K562 (cell line): Measurements from ENCODE around the gene MYO7A. TPM values are rescaled to one million over a fixed set of nuclear protein-coding genes. Genes with fewer than 3 reads are reported as not detected.

Experiments used
- ATAC-seq: fragments of 200-7000 bp; cut with Tn5 transposase; 3 replicates; pipeline ENCODE4 v1.9.1; 2020; ENCODE audit warnings: moderate library complexity
- BruUV-seq: library from RNA; stranded (reverse); fragments of 400-500 nt; replicated peaks from 2 replicates; lab custom pipeline; 2021; lab: Mats Ljungman, UMichigan
- CTCF ChIA-PET: fragments of 300-600 bp; formaldehyde crosslinking; extraction: SDS; loops from one replicate; lab custom pipeline; 2021; ENCODE audit warnings: low intra/inter-chr PET ratio; lab: Yijun Ruan, JAX
- POLR2A ChIA-PET: fragments of 300-600, 350-650 bp; sonication (Branson Sonifier 250); formaldehyde crosslinking; extraction: SDS; loops from one replicate; lab custom pipeline; 2021; ENCODE audit warnings: antibody characterized with exemption, inconsistent platforms; lab: Yijun Ruan, JAX
- DNase-seq, 4 experiments: peaks; one replicate each; pipeline versions ENCODE4 v3.0.0 to v3.0.0-alpha.2; 2011 to 2018; ENCODE audit warnings: low spot score in 3 of 4, mixed read lengths in 3 of 4; ENCODE audit errors: extremely low read depth in 1 of 4
- FAIRE-seq: peaks from 2 replicates; lab custom pipeline; 2011; peaks lifted over from hg19 to GRCh38; lab: Jason Lieb, UNC
- H2AFZ ChIP-seq: 2 replicates; pipeline ENCODE4 v1.6.0; 2011; ENCODE audit warnings: low read depth, low read length, control low read depth, inconsistent platforms
- H3K27ac ChIP-seq: fragments of 200-600 bp; 3 replicates; pipeline ENCODE4 v1.8.0; 2011; ENCODE audit warnings: low read depth, mild to moderate bottlenecking, control low read depth, inconsistent platforms, low read length, moderate library complexity, mixed read lengths; ENCODE audit errors: extremely low read depth
- H3K27me3 ChIP-seq, 2 experiments: fragments of 300-600 bp in 1 of 2; 2 replicates in 1 of 2; 3 replicates in 1 of 2; pipeline versions ENCODE4 v1.6.0 to v1.8.0; 2011; ENCODE audit warnings: inconsistent platforms in 2 of 2, low read length in 2 of 2, mild to moderate bottlenecking in 1 of 2, mixed read lengths in 1 of 2, moderate library complexity in 1 of 2; ENCODE audit not compliant: control insufficient read depth in 2 of 2, insufficient read depth in 2 of 2
- H3K36me3 ChIP-seq: fragments of 300-600 bp; 3 replicates; pipeline ENCODE4 v1.8.0; 2011; ENCODE audit warnings: mild to moderate bottlenecking, low read length, inconsistent platforms; ENCODE audit not compliant: control insufficient read depth, insufficient read depth
- H3K4me1 ChIP-seq, 2 experiments: fragments of 200-600 bp in 1 of 2; replicated peaks in 1 of 2; 2 replicates in 1 of 2; 3 replicates in 1 of 2; pipeline versions ENCODE4 v1.5.1 to v1.8.0; 2011; ENCODE audit warnings: inconsistent platforms in 2 of 2, low read length in 2 of 2, mild to moderate bottlenecking in 1 of 2, mixed read lengths in 1 of 2, moderate library complexity in 1 of 2; ENCODE audit not compliant: control insufficient read depth in 2 of 2, insufficient read depth in 2 of 2
- H3K4me2 ChIP-seq: 2 replicates; pipeline ENCODE4 v1.6.1; 2011; ENCODE audit warnings: low read length, control low read depth, inconsistent platforms, mixed read lengths; ENCODE audit not compliant: insufficient read depth
- H3K4me3 ChIP-seq: fragments of 200-600 bp; sonication (generic), shearing (Covaris generic); 2 replicates; pipeline ENCODE4 v1.5.1; 2016; ENCODE audit warnings: control low read depth, inconsistent platforms
- H3K79me2 ChIP-seq: fragments of 200-600 bp; 3 replicates; pipeline ENCODE4 v1.8.0; 2011; ENCODE audit warnings: low read length, inconsistent platforms; ENCODE audit not compliant: control insufficient read depth, insufficient read depth
- H3K9ac ChIP-seq, 2 experiments: 2 replicates each; pipeline versions ENCODE4 v1.6.0 to v1.6.1; 2011; ENCODE audit warnings: low read depth in 2 of 2, low read length in 2 of 2, control low read depth in 1 of 2, inconsistent platforms in 1 of 2, mild to moderate bottlenecking in 1 of 2, mixed read lengths in 1 of 2; ENCODE audit not compliant: insufficient read depth in 1 of 2
- H3K9me1 ChIP-seq: one replicate; pipeline ENCODE4 v1.6.0; 2011; ENCODE audit warnings: inconsistent platforms, mild to moderate bottlenecking, low read length, moderate library complexity; ENCODE audit not compliant: control insufficient read depth, insufficient read depth
- H3K9me3 ChIP-seq: replicated peaks from 2 replicates; pipeline ENCODE4 v1.5.1; 2011; ENCODE audit warnings: low read depth, low read length, inconsistent platforms; ENCODE audit not compliant: control insufficient read depth, insufficient read depth
- H4K20me1 ChIP-seq: replicated peaks from 2 replicates; pipeline ENCODE4 v1.6.1; 2011; ENCODE audit warnings: low read length, inconsistent platforms, mixed read lengths; ENCODE audit not compliant: control insufficient read depth, insufficient read depth
- CBFB ChIP-seq: sonication (generic); formaldehyde crosslinking; IDR thresholded peaks from 2 replicates; pipeline ENCODE4 v1.4.0; 2020; ENCODE audit warnings: mild to moderate bottlenecking, missing genetic modification reagents
- EZH2 ChIP-seq: IDR thresholded peaks from 2 replicates; pipeline ENCODE4 v1.6.1; 2012; ENCODE audit warnings: low read depth, mild to moderate bottlenecking, inconsistent platforms, low read length, borderline replicate concordance
- HOXB6 ChIP-seq: fragments of 250-450 bp; sonication (Bioruptor Pico); IDR thresholded peaks from 2 replicates; pipeline ENCODE4 v1.5.1; 2022; ENCODE audit warnings: mild to moderate bottlenecking, borderline replicate concordance
- ZBTB49 ChIP-seq: sonication (generic); formaldehyde crosslinking; IDR thresholded peaks from 2 replicates; pipeline ENCODE4 v1.8.0; 2022; ENCODE audit warnings: missing genetic modification reagents, mild to moderate bottlenecking, borderline replicate concordance
- ZNF133 ChIP-seq: fragments of 250-450 bp; sonication (Bioruptor Pico); IDR thresholded peaks from 2 replicates; pipeline ENCODE4 v1.4.0; 2020; ENCODE audit warnings: mild to moderate bottlenecking
- WGBS: fragments of 100-300 bp; shearing (Covaris generic); methylation state at CpG from one replicate; pipeline ENCODE4 v1.1.6; 2016; ENCODE audit warnings: low coverage, mixed read lengths; ENCODE audit not compliant: insufficient coverage; ENCODE audit errors: missing lambda C conversion rate; 5-methylcytosine and 5-hydroxymethylcytosine counted together
- in situ Hi-C: fragments of 300-500 bp; cut with MboI; formaldehyde crosslinking; loops from 4 replicates; pipeline ENCODE4 v1.15.0; 2018; ENCODE audit warnings: inconsistent platforms, mixed read lengths
- intact Hi-C: fragments of 100-400 bp; cut with micrococcal nuclease; formaldehyde crosslinking; loops from 2 replicates; pipeline ENCODE4 v1.14.2; 2022
- polyA plus RNA-seq, 8 experiments: library from polyadenylated mRNA; depleted of rRNA in 4 of 8; stranded (reverse) in 5 of 8; unstranded in 3 of 8; fragments of >200 nt; fragmentation: Nextera tagmentation in 2 of 8; fragmentation: Illumina TruSeq in 1 of 8; extraction: Ambion mirVana in 2 of 8; extraction: Trizol in 1 of 8; gene quantifications; 2 replicates each; pipeline versions ENCODE4 v1.2.1 to v1.2.3, GENCODE V29; 2011 to 2014; ENCODE audit warnings: inconsistent platforms in 1 of 8, missing spikeins in 1 of 8
- total RNA-seq, 7 experiments: library from RNA; depleted of rRNA in 6 of 7; stranded (reverse); fragments of >200 nt in 6 of 7; fragmentation: Illumina TruSeq in 2 of 7; extraction: Trizol in 2 of 7; gene quantifications; 2 replicates each; pipeline versions ENCODE4 v1.2.1 to v1.2.3, GENCODE V29; 2011 to 2021; ENCODE audit warnings: low replicate concordance in 1 of 7

The MYO7A gene
- total and polyA plus RNA-seq, 9 of the 15 experiments (the other 6 are each of a cell fraction or from before 2014, with no cell fraction given), result 0.01 to 0.11 (median 0.07) TPM; not detected in 1

- ATAC-seq, result no peak
- no TSS peak for BruUV-seq
- no peak overlapping the region for H3K9ac ChIP-seq
- peaks cover 0 to 2% of the 10 kb centered on the region in 2 experiments; a peak in 3 of 5 replicates for H3K4me1 ChIP-seq
- no peak overlapping the region for H3K27ac ChIP-seq
- no peak for TF ChIP-seq ZNF133 (CRISPR knock-in tag)
- no peak for TF ChIP-seq CBFB (CRISPR knock-in tag)
- TF ChIP-seq HOXB6 (CRISPR knock-in tag), result no peak
- TF ChIP-seq ZBTB49 (CRISPR knock-in tag), result no peak
- TF ChIP-seq EZH2, result no peak
- DNase-seq, result no peak
- no peaks in the 10 kb centered on the region for H3K79me2 ChIP-seq
- intact Hi-C loops (no loop called here), in situ Hi-C loops (no loop called here)
- no peak overlapping the region for H2AFZ ChIP-seq
- no peak overlapping the region for H3K4me2 ChIP-seq
- H3K27me3 ChIP-seq, result peaks cover 18 to 86% of the 10 kb centered on the region in 2 experiments; a peak in 4 of 5 replicates
- POLR2A ChIA-PET, result interaction anchor here (0.7 kb wide), 1 partner anchor 9 kb away, joined by 3 read pairs; no protein-coding TSS in a partner anchor
- peaks cover 3% of the 10 kb centered on the region; the same call in 1 of the 2 replicates for H4K20me1 ChIP-seq
- no peaks in the 10 kb centered on the region for H3K36me3 ChIP-seq
- no peak overlapping the region for H3K4me3 ChIP-seq
- no peaks in the 10 kb centered on the region for H3K9me3 ChIP-seq
- no peak for FAIRE-seq
- WGBS, result 10% methylated on average over 5 of the region's 6 CpGs
- no peaks in the 10 kb centered on the region for H3K9me1 ChIP-seq
- CTCF ChIA-PET, result no interaction called here
Observed at GRCh38 chr11:77152846-77153245, 24.8 kb downstream of the MYO7A start.
